Type B pancreatic cell (in vitro differentiated cells): ENCODE measurements around the gene VPS36. TPM values are rescaled to one million over a fixed set of nuclear protein-coding genes. Genes with fewer than 3 reads are reported as not detected.

Source experiments
- DNase-seq: peaks from one replicate; pipeline ENCODE4 v3.0.0; 2021; ENCODE audit warnings: mixed read lengths; ENCODE audit not compliant: unreplicated experiment; ENCODE audit errors: extremely low spot score
- H3K27ac Mint-ChIP-seq: 2 replicates; pipeline ENCODE4 v1.8.0; 2021; ENCODE audit warnings: mild to moderate bottlenecking, mixed read lengths
- H3K27me3 Mint-ChIP-seq: 2 replicates; pipeline ENCODE4 v1.8.0; 2021; ENCODE audit warnings: mixed read lengths
- H3K36me3 Mint-ChIP-seq: 2 replicates; pipeline ENCODE4 v1.8.0; 2021; ENCODE audit warnings: mixed read lengths
- H3K4me1 Mint-ChIP-seq: one replicate; pipeline ENCODE4 v1.8.0; 2021; ENCODE audit warnings: mixed read lengths; ENCODE audit not compliant: unreplicated experiment
- H3K4me3 Mint-ChIP-seq: 2 replicates; pipeline ENCODE4 v1.8.0; 2021; ENCODE audit warnings: mild to moderate bottlenecking, mixed read lengths
- H3K9me3 Mint-ChIP-seq: 2 replicates; pipeline ENCODE4 v1.8.0; 2021; ENCODE audit warnings: mixed read lengths
- total RNA-seq: library from RNA; stranded (reverse); gene quantifications from 2 replicates; pipeline ENCODE4 v1.2.1, GENCODE V29; 2021; ENCODE audit warnings: low replicate concordance
- TF ChIP-seq, protein P1 (sequence below): fragments of 200-600 bp; sonication (generic); conservative IDR thresholded peaks from 2 replicates; pipeline ENCODE4 v1.5.0; 2021; ENCODE audit warnings: antibody characterized with exemption, mild to moderate bottlenecking

The VPS36 gene
- total RNA-seq, 1 donor from 2014 or later, result 41.6 TPM

DNA sequence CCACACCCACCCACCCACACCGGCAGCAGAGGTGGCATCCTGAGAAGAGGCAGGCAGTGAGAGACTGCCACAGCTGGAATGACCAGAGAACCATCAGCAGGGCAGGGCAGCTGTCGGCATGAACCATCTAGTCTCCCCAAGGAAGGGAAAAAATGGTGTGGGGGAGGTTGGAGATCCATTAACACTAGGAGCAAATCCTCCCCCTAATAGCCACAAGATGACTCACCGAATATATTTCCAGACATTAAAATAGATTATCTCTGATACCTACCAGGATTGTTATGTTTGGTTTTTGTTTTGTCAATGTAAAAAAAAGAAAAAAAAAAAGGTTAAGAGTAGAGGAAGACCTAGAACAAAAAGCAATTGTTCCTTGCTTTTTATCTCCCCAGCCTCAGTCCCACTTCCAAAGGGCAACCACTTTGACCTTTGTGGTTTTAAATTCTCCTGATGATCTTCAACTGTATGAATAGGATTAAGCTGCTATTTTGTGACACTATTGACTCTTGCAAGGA, 78.6 kb downstream of the VPS36 start:
- peaks cover 14% of the 10 kb centered on the region for H3K4me1 Mint-ChIP-seq
- H3K4me3 Mint-ChIP-seq, result no peak overlapping the region
- no peaks in the 10 kb centered on the region for H3K36me3 Mint-ChIP-seq
- no peak overlapping the region for H3K27ac Mint-ChIP-seq
- H3K9me3 Mint-ChIP-seq, result peaks cover 6% of the 10 kb centered on the region
- no peak for DNase-seq
- H3K27me3 Mint-ChIP-seq, result no peaks in the 10 kb centered on the region
- TF ChIP-seq, protein P1, sequence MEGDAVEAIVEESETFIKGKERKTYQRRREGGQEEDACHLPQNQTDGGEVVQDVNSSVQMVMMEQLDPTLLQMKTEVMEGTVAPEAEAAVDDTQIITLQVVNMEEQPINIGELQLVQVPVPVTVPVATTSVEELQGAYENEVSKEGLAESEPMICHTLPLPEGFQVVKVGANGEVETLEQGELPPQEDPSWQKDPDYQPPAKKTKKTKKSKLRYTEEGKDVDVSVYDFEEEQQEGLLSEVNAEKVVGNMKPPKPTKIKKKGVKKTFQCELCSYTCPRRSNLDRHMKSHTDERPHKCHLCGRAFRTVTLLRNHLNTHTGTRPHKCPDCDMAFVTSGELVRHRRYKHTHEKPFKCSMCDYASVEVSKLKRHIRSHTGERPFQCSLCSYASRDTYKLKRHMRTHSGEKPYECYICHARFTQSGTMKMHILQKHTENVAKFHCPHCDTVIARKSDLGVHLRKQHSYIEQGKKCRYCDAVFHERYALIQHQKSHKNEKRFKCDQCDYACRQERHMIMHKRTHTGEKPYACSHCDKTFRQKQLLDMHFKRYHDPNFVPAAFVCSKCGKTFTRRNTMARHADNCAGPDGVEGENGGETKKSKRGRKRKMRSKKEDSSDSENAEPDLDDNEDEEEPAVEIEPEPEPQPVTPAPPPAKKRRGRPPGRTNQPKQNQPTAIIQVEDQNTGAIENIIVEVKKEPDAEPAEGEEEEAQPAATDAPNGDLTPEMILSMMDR, result no peak

DNA sequence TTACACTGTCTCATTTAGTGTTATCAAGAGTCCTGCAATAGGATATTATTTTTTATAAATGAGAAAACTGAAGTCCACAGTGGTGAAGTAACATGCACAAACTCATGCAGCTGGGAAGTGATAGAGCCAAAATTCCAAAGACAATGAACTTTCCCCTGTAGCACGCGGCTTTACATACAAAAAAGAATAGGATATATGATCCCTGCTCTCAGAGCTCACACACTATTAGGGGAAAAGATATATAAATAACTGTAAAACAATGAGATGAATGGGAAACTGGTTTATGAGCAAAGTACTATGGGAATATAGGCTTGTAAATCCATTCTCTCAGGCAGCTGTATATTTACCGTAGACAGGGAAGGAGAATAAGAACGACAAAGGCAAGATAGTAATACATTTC, 84.1 kb downstream of the VPS36 start:
- Mint-ChIP-seq H3K9me3 (peaks cover 6% of the 10 kb centered on the region), H3K27me3 (no peaks in the 10 kb centered on the region), H3K4me1 (peaks cover 6% of the 10 kb centered on the region), H3K27ac (no peak overlapping the region), H3K4me3 (no peak overlapping the region), H3K36me3 (no peaks in the 10 kb centered on the region)
- no peak for DNase-seq
- TF ChIP-seq, protein P1, result no peak

Other genes with a start within 250 kb of the VPS36 start
- 0.63 and 0.64 TPM in 2 replicates for gene THSD1, start 44.5 kb downstream of the VPS36 start, total RNA-seq
- 25.2 and 67.4 TPM in 2 replicates for gene CKAP2, start 4.8 kb upstream of the VPS36 start, total RNA-seq
- gene HNRNPA1L2, start 191.8 kb upstream of the VPS36 start, total RNA-seq, result 4.9 and 11.6 TPM in 2 replicates
- gene SUGT1, start 202.2 kb upstream of the VPS36 start, total RNA-seq, result 45.9 and 56.8 TPM in 2 replicates